Fibroblast of the aortic adventitia (primary cell): Measurements from ENCODE around the gene PRDM15. TPM values are rescaled to one million over a fixed set of nuclear protein-coding genes. Genes with fewer than 3 reads are reported as not detected.
A peak's percentile ranks its signal among the peaks of the same experiment; 100 is the strongest.

Experiments
- DNase-seq: peaks from one replicate; pipeline ENCODE4 v3.0.0-alpha.2; 2010; ENCODE audit warnings: low read depth
- H3K4me3 ChIP-seq: 2 replicates; pipeline ENCODE4 v1.5.1; 2011; ENCODE audit warnings: low read depth, mild to moderate bottlenecking, control low read depth, low read length, moderate library complexity
- total RNA-seq: library from RNA; depleted of rRNA; stranded (reverse); fragments of >200 nt; gene quantifications from 2 replicates; pipeline ENCODE4 v1.2.3, GENCODE V29; 2012; ENCODE audit warnings: low replicate concordance
- TF ChIP-seq, protein P1 (sequence below): IDR thresholded peaks from 2 replicates; pipeline ENCODE4 v1.5.1; 2011; ENCODE audit warnings: mild to moderate bottlenecking, low read length, control low read depth, inconsistent platforms; ENCODE audit not compliant: insufficient read depth

Gene PRDM15
- total RNA-seq, 1 donor: 4.7 TPM

GRCh38 chr21:41762753-41763152 lies 116.4 kb downstream of the PRDM15 start:
- TF ChIP-seq, protein P1, sequence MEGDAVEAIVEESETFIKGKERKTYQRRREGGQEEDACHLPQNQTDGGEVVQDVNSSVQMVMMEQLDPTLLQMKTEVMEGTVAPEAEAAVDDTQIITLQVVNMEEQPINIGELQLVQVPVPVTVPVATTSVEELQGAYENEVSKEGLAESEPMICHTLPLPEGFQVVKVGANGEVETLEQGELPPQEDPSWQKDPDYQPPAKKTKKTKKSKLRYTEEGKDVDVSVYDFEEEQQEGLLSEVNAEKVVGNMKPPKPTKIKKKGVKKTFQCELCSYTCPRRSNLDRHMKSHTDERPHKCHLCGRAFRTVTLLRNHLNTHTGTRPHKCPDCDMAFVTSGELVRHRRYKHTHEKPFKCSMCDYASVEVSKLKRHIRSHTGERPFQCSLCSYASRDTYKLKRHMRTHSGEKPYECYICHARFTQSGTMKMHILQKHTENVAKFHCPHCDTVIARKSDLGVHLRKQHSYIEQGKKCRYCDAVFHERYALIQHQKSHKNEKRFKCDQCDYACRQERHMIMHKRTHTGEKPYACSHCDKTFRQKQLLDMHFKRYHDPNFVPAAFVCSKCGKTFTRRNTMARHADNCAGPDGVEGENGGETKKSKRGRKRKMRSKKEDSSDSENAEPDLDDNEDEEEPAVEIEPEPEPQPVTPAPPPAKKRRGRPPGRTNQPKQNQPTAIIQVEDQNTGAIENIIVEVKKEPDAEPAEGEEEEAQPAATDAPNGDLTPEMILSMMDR: no peak
- H3K4me3 ChIP-seq: no peak overlapping the region
- DNase-seq: no peak

- TF ChIP-seq, protein P1: no peak
- peak; percentile 10 for DNase-seq
- no peak overlapping the region for H3K4me3 ChIP-seq
Observed at GRCh38 chr21:41761934-41762635, 117.1 kb downstream of the PRDM15 start.

GRCh38 chr21:41761211-41761933 lies 117.8 kb downstream of the PRDM15 start:
- H3K4me3 ChIP-seq: no peak overlapping the region
- peak; percentile 1 for DNase-seq
- TF ChIP-seq, protein P1: no peak

GRCh38 chr21:41760411-41760810 lies 118.7 kb downstream of the PRDM15 start:
- TF ChIP-seq, protein P1: no peak
- no peak for DNase-seq
- H3K4me3 ChIP-seq: no peak overlapping the region

DNA sequence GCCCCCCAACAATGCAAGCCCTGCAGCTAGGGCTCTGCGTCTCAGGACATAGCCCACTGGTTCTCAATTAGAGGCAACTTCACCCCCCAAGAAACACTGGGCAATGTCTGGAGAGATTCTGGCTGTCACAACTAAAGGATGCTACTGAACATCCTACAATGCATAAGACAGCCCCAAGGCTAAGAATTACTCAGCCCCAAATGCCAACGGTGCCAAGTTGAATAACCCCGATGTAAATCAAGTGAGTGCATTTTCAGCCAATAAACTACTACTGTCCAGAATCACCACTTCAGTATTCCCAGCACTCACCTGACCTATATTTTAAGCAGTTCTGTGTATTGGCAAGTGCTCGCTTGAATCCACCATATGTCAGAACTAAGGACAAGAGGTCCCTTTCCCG lies 119.2 kb downstream of the PRDM15 start:
- TF ChIP-seq, protein P1: no peak
- DNase-seq: no peak
- no peak overlapping the region for H3K4me3 ChIP-seq

DNA sequence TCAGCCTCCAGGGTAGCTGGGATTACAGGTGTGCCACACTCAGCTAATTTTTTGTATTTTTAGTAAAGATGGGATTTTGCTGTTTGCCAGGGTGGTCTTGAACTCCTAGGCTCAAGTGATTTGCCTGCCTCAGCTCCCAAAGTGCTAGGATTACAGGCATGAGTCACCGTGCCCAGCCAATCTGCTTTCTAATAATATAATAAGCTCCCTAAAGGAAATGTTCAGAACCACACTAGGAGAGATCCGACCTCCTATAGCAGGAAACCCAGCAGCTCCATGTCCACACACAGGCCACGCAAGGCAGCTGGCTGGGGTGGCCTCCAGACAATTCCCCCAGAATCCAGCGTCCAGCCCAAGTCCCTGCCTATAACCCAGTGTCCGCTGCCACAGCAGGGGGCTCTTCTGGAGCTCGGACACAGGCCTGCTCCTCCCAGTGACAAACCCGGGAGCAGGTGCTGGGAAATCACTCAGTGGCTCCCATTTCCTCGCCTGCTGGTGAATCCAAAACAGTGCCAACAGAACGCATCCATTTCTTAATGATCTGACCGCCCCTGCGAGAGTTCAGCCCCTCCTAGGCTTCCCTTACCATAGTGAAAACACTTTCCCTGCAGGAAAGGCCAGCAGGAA lies 119.8 kb downstream of the PRDM15 start:
- H3K4me3 ChIP-seq: no peak overlapping the region
- no peak for DNase-seq
- TF ChIP-seq, protein P1: no peak
